Loucy (cell line): ENCODE results near the gene IL10RA.

Source experiments
- CTCF ChIP-seq: fragments of 200-600 bp; sonication (generic); conservative IDR thresholded peaks from 2 replicates; pipeline ENCODE4 v1.5.1; 2014; ENCODE audit warnings: mild to moderate bottlenecking, antibody characterized with exemption, low read length
- EZH2phosphoT487 ChIP-seq: fragments of 200-600 bp; IDR thresholded peaks from 2 replicates; pipeline ENCODE4 v1.6.1; 2018; ENCODE audit warnings: antibody characterized with exemption, mild to moderate bottlenecking, moderate library complexity, borderline replicate concordance

- TF ChIP-seq CTCF (no peak), EZH2phosphoT487 (no peak)
These were observed 55.9 kb downstream of the IL10RA start for GRCh38 chr11:118042141-118042540.
